Endothelial cell of umbilical vein (primary cell): ENCODE results near the gene NUDT21. TPM values are rescaled to one million over a fixed set of nuclear protein-coding genes. Genes with fewer than 3 reads are reported as not detected.

ENCODE experiments used
- BruUV-seq: library from RNA; stranded (reverse); fragments of 400-500 nt; replicated peaks from 2 replicates; lab custom pipeline; 2021; lab: Mats Ljungman, UMichigan
- CTCF ChIA-PET: fragments of 300-600, 350-600 bp; sonication (Branson Sonifier 250); formaldehyde crosslinking; loops from one replicate; lab custom pipeline; 2021; ENCODE audit warnings: antibody characterized with exemption, inconsistent platforms; lab: Charles Lee
- POLR2A ChIA-PET: fragments of 300-600, 350-600 bp; sonication (Branson Sonifier 250); formaldehyde crosslinking; loops from one replicate; lab custom pipeline; 2021; ENCODE audit warnings: antibody characterized with exemption, inconsistent platforms; lab: Charles Lee
- DNase-seq: peaks from one replicate; pipeline ENCODE4 v3.0.0-alpha.2; 2011; ENCODE audit warnings: low read depth, low spot score
- FAIRE-seq: peaks from 2 replicates; lab custom pipeline; 2011; peaks lifted over from hg19 to GRCh38; lab: Jason Lieb, UNC
- H2AFZ ChIP-seq: 2 replicates; pipeline ENCODE4 v1.6.0; 2012; ENCODE audit warnings: low read depth, low read length, control low read depth, inconsistent platforms
- H3K27ac ChIP-seq: 2 replicates; pipeline ENCODE4 v1.5.1; 2011; ENCODE audit warnings: low read depth, mild to moderate bottlenecking, control low read depth, low read length, moderate library complexity; ENCODE audit not compliant: insufficient read depth
- H3K27me3 ChIP-seq, 2 experiments: 2 replicates each; pipeline versions ENCODE4 v1.6.0 to v1.6.1; 2011; ENCODE audit warnings: low read length in 2 of 2, mixed read lengths in 1 of 2; ENCODE audit not compliant: control insufficient read depth in 2 of 2, insufficient read depth in 2 of 2
- H3K36me3 ChIP-seq, 2 experiments: 2 replicates in 1 of 2; 3 replicates in 1 of 2; pipeline ENCODE4 v1.5.1; 2011; ENCODE audit warnings: low read length in 2 of 2, mild to moderate bottlenecking in 1 of 2, moderate library complexity in 1 of 2; ENCODE audit not compliant: control insufficient read depth in 2 of 2, insufficient read depth in 2 of 2; ENCODE audit errors: extremely low read depth in 1 of 2
- H3K4me1 ChIP-seq: 3 replicates; pipeline ENCODE4 v1.5.1; 2011; ENCODE audit warnings: mild to moderate bottlenecking, low read length; ENCODE audit not compliant: control insufficient read depth, insufficient read depth; ENCODE audit errors: extremely low read depth
- H3K4me2 ChIP-seq: 2 replicates; pipeline ENCODE4 v1.6.1; 2011; ENCODE audit warnings: low read length, control low read depth, mixed read lengths; ENCODE audit not compliant: insufficient read depth
- H3K4me3 ChIP-seq, 3 experiments: fragments of 200-600 bp in 1 of 3; sonication (generic), shearing (Covaris generic) in 1 of 3; replicated peaks in 1 of 3; 2 replicates each; pipeline ENCODE4 v1.5.1; 2011 to 2016; ENCODE audit warnings: control low read depth in 3 of 3, low read length in 3 of 3, mild to moderate bottlenecking in 2 of 3, inconsistent platforms in 1 of 3, low read depth in 1 of 3, moderate library complexity in 1 of 3; ENCODE audit not compliant: insufficient read depth in 1 of 3
- H3K79me2 ChIP-seq: 2 replicates; pipeline ENCODE4 v1.6.0; 2012; ENCODE audit warnings: low read length, inconsistent platforms; ENCODE audit not compliant: control insufficient read depth, insufficient read depth
- H3K9ac ChIP-seq: replicated peaks from 2 replicates; pipeline ENCODE3; 2011; ENCODE audit warnings: low read length, control low read depth; ENCODE audit not compliant: insufficient read depth; ENCODE audit errors: extremely low read depth
- H3K9me1 ChIP-seq: replicated peaks from 3 replicates; pipeline ENCODE4 v1.6.0; 2011; ENCODE audit warnings: mild to moderate bottlenecking, low read length; ENCODE audit not compliant: control insufficient read depth, insufficient read depth; ENCODE audit errors: extremely low read depth
- H3K9me3 ChIP-seq: replicated peaks from 2 replicates; pipeline ENCODE4 v1.5.1; 2012; ENCODE audit warnings: low read length, inconsistent platforms; ENCODE audit not compliant: control insufficient read depth, insufficient read depth
- H4K20me1 ChIP-seq: replicated peaks from 2 replicates; pipeline ENCODE3; 2011; ENCODE audit warnings: mild to moderate bottlenecking, low read length; ENCODE audit not compliant: control insufficient read depth, insufficient read depth; ENCODE audit errors: extremely low read depth
- CTCF ChIP-seq, 2 donors: IDR thresholded peaks; 1 replicate in 1 of 2; 2 replicates in 1 of 2; pipeline ENCODE4 v1.5.1; 2011; ENCODE audit warnings: low read length in 2 of 2, mild to moderate bottlenecking in 2 of 2, moderate library complexity in 2 of 2, control low read depth in 1 of 2, inconsistent platforms in 1 of 2, low read depth in 1 of 2; ENCODE audit not compliant: insufficient read depth in 1 of 2; ENCODE audit errors: extremely low read depth in 1 of 2
- EZH2 ChIP-seq: IDR thresholded peaks from 2 replicates; pipeline ENCODE4 v1.6.1; 2012; ENCODE audit warnings: borderline replicate concordance, low read depth, mild to moderate bottlenecking, moderate library complexity, low read length, inconsistent platforms; ENCODE audit not compliant: severe bottlenecking
- FOS ChIP-seq: IDR thresholded peaks from 2 replicates; pipeline ENCODE4 v1.6.1; 2011; ENCODE audit warnings: mild to moderate bottlenecking, low read length, moderate library complexity, borderline replicate concordance; ENCODE audit not compliant: insufficient read depth
- GATA2 ChIP-seq: IDR thresholded peaks from 2 replicates; pipeline ENCODE4 v1.7.0; 2011; ENCODE audit warnings: low read depth, mild to moderate bottlenecking, moderate library complexity, mixed read lengths, low read length; ENCODE audit not compliant: insufficient read length, insufficient read depth
- JUN ChIP-seq: IDR thresholded peaks from 2 replicates; pipeline ENCODE4 v1.6.1; 2011; ENCODE audit warnings: borderline replicate concordance, low read depth; ENCODE audit not compliant: insufficient read length, insufficient read depth
- MAX ChIP-seq: IDR thresholded peaks from 2 replicates; pipeline ENCODE4 v1.6.1; 2011; ENCODE audit not compliant: insufficient read depth, insufficient read length
- MYC ChIP-seq: IDR thresholded peaks from one replicate; pipeline ENCODE4 v1.6.1; 2011; ENCODE audit warnings: mild to moderate bottlenecking, low read depth, low read length
- POLR2A ChIP-seq: IDR thresholded peaks from 2 replicates; pipeline ENCODE4 v1.6.1; 2012; ENCODE audit warnings: low read depth, mild to moderate bottlenecking, control low read depth, low read length
- POLR2AphosphoS5 ChIP-seq: IDR thresholded peaks from 2 replicates; pipeline ENCODE4 v1.6.1; 2012; ENCODE audit warnings: low read depth, mild to moderate bottlenecking, control low read depth, low read length, moderate library complexity; ENCODE audit not compliant: insufficient read depth
- dilution Hi-C: fragments of 300-500 bp; cut with MboI; formaldehyde crosslinking; loops from one replicate; pipeline ENCODE4 v1.15.0; 2019; ENCODE audit warnings: low sequenced_read_pairs; ENCODE audit not compliant: extremely low pct_ligation_motif_present
- intact Hi-C: fragments of 100-400 bp; cut with micrococcal nuclease; formaldehyde crosslinking; loops from one replicate; pipeline ENCODE4 v1.10.0; 2022
- polyA plus RNA-seq, 4 experiments: library from polyadenylated mRNA; depleted of rRNA in 3 of 4; stranded (reverse) in 3 of 4; unstranded in 1 of 4; fragments of >200 nt; gene quantifications; 2 replicates each; pipeline versions ENCODE4 v1.2.1 to v1.2.3, GENCODE V29; 2011 to 2012; ENCODE audit warnings: missing spikeins in 1 of 4
- total RNA-seq: library from RNA; stranded (reverse); gene quantifications from 2 replicates; pipeline ENCODE4 v1.2.3, GENCODE V29; 2021

NUDT21 gene
- total and polyA plus RNA-seq, 2 donors (not counting 3 experiments of a cell fraction or from before 2014, with no cell fraction given), result 56.4 to 158 TPM

- FAIRE-seq, result no peak
- peaks cover 30% of the 10 kb centered on the region for H3K4me1 ChIP-seq
- intact Hi-C loops (no loop called here), dilution Hi-C loops (no loop called here)
- TF ChIP-seq FOS (no peak), POLR2AphosphoS5 (no peak), POLR2A (no peak), CTCF (IDR thresholded peaks at IDR 0.05; ENCODE audit: extremely low read depth in 1 of 2, insufficient read depth in 1 of 2, low read depth in 1 of 2, low read length in 2 of 2) (no peak), MYC (no peak), EZH2 (no peak), GATA2 (no peak), MAX (no peak), JUN (no peak)
- H3K9me3 ChIP-seq, result no peaks in the 10 kb centered on the region
- H3K27ac ChIP-seq, result no peak overlapping the region
- no peak overlapping the region for H3K4me3 ChIP-seq
- POLR2A ChIA-PET, result no interaction called here
- H3K4me2 ChIP-seq, result peak overlapping the region; percentile 9
- DNase-seq, result no peak
- CTCF ChIA-PET, result no interaction called here
- peaks cover 59% of the 10 kb centered on the region for H3K79me2 ChIP-seq
- H2AFZ ChIP-seq, result no peak overlapping the region
- H3K27me3 ChIP-seq, result no peaks in the 10 kb centered on the region
- BruUV-seq, result no TSS peak
- H3K9me1 ChIP-seq, result no peaks in the 10 kb centered on the region
- H3K9ac ChIP-seq, result no peak overlapping the region
- peaks cover 9 to 10% of the 10 kb centered on the region in 2 experiments for H3K36me3 ChIP-seq
- H4K20me1 ChIP-seq, result no peaks in the 10 kb centered on the region
Observed at GRCh38 chr16:56448005-56448404, 3.1 kb downstream of the NUDT21 start.
